H1 (cell line): ENCODE data around the gene SRGAP2C.
"Not testable (repeated sequence)": the region's sequence is repeated elsewhere in the genome, so short reads cannot be mapped to it uniquely, and the experiment has no call there.

Source experiments
- CHD2 ChIP-seq: IDR thresholded peaks from 2 replicates; pipeline ENCODE4 v1.6.1; 2012; ENCODE audit warnings: low read length, improper control_type of control experiment
- CHD7 ChIP-seq: fragments of 300-600 bp; sonication (generic); IDR thresholded peaks from 2 replicates; pipeline ENCODE4 v1.7.1; 2012; ENCODE audit warnings: low read length, moderate library complexity, mild to moderate bottlenecking, inconsistent platforms; ENCODE audit not compliant: insufficient replicate concordance
- EGR1 ChIP-seq: IDR thresholded peaks from 2 replicates; pipeline ENCODE4 v1.6.1; 2011; ENCODE audit warnings: low read depth, low read length, borderline replicate concordance
- EP300 ChIP-seq, 2 experiments: IDR thresholded peaks; 1 replicate in 1 of 2; 2 replicates in 1 of 2; pipeline ENCODE4 v1.6.1; 2011 to 2012; ENCODE audit warnings: low read depth in 2 of 2, low read length in 2 of 2, mild to moderate bottlenecking in 2 of 2, borderline replicate concordance in 1 of 2, inconsistent platforms in 1 of 2, moderate library complexity in 1 of 2
- SIRT6 ChIP-seq: IDR thresholded peaks from one replicate; pipeline ENCODE4 v1.7.1; 2012; ENCODE audit warnings: low read length, inconsistent platforms
- SP2 ChIP-seq: IDR thresholded peaks from 2 replicates; pipeline ENCODE4 v1.6.1; 2012; ENCODE audit warnings: mild to moderate bottlenecking, low read length, inconsistent platforms
- TF ChIP-seq, protein P1 (sequence below), 3 experiments: IDR thresholded peaks; 1 replicate in 2 of 3; 2 replicates in 1 of 3; pipeline versions ENCODE4 v1.5.1 to v1.6.1; 2011; ENCODE audit warnings: low read length in 3 of 3, mild to moderate bottlenecking in 3 of 3, inconsistent platforms in 2 of 3, low read depth in 1 of 3, moderate library complexity in 1 of 3; ENCODE audit not compliant: insufficient read depth in 1 of 3; ENCODE audit errors: control extremely low read depth in 1 of 3
- TF ChIP-seq, protein P2 (sequence below): IDR thresholded peaks from 2 replicates; pipeline ENCODE4 v1.6.1; 2011; ENCODE audit warnings: low read length, improper control_type of control experiment

DNA sequence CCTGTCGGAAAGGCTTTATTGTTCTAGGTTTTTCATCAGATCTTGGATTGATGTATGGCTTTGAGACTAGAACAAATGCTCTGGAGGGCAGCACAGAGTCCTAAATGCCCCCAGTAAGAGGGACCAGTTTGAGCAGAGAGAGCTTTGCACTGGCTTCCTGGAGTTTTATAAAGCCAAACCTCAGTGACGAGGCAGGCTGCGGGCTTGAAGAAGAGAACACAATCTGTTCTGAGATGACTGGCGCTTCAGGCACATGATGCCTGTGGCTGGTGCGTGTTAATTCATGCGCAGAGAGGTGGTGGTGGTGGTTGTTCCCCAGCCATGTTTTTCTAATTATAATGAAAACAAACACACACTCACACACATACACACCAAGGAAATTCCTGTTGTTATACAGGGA is 180.9 kb downstream of the SRGAP2C start:
- TF ChIP-seq EP300 (IDR thresholded peaks at IDR 0.05; ENCODE audit: borderline replicate concordance in 1 of 2, low read depth in 2 of 2, low read length in 2 of 2); CHD2; SIRT6; SP2; EGR1; CHD7: not testable (repeated sequence)
- TF ChIP-seq, protein P1, sequence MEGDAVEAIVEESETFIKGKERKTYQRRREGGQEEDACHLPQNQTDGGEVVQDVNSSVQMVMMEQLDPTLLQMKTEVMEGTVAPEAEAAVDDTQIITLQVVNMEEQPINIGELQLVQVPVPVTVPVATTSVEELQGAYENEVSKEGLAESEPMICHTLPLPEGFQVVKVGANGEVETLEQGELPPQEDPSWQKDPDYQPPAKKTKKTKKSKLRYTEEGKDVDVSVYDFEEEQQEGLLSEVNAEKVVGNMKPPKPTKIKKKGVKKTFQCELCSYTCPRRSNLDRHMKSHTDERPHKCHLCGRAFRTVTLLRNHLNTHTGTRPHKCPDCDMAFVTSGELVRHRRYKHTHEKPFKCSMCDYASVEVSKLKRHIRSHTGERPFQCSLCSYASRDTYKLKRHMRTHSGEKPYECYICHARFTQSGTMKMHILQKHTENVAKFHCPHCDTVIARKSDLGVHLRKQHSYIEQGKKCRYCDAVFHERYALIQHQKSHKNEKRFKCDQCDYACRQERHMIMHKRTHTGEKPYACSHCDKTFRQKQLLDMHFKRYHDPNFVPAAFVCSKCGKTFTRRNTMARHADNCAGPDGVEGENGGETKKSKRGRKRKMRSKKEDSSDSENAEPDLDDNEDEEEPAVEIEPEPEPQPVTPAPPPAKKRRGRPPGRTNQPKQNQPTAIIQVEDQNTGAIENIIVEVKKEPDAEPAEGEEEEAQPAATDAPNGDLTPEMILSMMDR (IDR thresholded peaks at IDR 0.05; ENCODE audit: control extremely low read depth in 1 of 3, insufficient read depth in 1 of 3, low read depth in 1 of 3, low read length in 3 of 3) = not testable (repeated sequence)
- TF ChIP-seq, protein P2, sequence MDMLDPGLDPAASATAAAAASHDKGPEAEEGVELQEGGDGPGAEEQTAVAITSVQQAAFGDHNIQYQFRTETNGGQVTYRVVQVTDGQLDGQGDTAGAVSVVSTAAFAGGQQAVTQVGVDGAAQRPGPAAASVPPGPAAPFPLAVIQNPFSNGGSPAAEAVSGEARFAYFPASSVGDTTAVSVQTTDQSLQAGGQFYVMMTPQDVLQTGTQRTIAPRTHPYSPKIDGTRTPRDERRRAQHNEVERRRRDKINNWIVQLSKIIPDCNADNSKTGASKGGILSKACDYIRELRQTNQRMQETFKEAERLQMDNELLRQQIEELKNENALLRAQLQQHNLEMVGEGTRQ = not testable (repeated sequence)
